ENCODE data around the gene SMC6. TPM values are rescaled to one million over a fixed set of nuclear protein-coding genes. Genes with fewer than 3 reads are reported as not detected.

SMC6 gene
- total RNA-seq, 1 experiment from 2014 or later: 40.3 TPM

DNA sequence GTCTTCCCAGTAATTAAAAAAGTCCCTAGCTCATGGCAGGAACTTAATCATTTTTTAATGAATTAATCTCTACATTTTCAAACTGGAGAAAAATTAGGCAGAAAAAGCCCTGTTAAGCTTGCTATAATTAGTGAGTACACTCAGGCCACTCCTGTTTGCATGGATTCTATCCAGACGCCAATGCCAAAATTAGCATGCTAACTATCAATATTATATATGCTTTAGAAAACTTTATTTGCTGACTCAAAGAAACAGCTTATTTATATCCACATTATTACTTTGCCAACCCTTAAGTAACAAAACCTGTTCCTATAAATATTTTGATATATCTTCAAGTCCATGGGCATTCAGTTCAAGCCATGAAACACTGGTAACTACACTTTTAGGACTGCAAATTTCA lies 90.9 kb downstream of the SMC6 start:
- H2AK5ac ChIP-seq (ENCODE audit: insufficient read length, low read length): no peak overlapping the region
- H3K27ac ChIP-seq (ENCODE audit: insufficient read length, low read depth, low read length): no peak overlapping the region
- H3K4ac ChIP-seq (ENCODE audit: low read depth, low read length): no peak overlapping the region
- no peak overlapping the region for H3K14ac ChIP-seq (ENCODE audit: insufficient read depth, low read length)
- no peak overlapping the region for H3K27ac Mint-ChIP-seq
- H3K9me3 ChIP-seq (ENCODE audit: control insufficient read depth, low read depth, low read length): no peaks in the 10 kb centered on the region
- H2AFZ ChIP-seq (ENCODE audit: low read length): no peak overlapping the region
- H3K9me3 Mint-ChIP-seq: no peaks in the 10 kb centered on the region
- H4K5ac ChIP-seq (ENCODE audit: insufficient read length, low read depth, low read length): no peak overlapping the region
- no peak overlapping the region for H3K56ac ChIP-seq (ENCODE audit: insufficient read length, low read depth, low read length)
- DNase-seq: no peak
- H3T11ph ChIP-seq (ENCODE audit: low read length): no peak overlapping the region
- H3K27me3 ChIP-seq (ENCODE audit: insufficient read depth, low read length): no peaks in the 10 kb centered on the region
- H3K4me1 Mint-ChIP-seq: no peaks in the 10 kb centered on the region
- no peak overlapping the region for H3K18ac ChIP-seq (ENCODE audit: insufficient read length, low read depth, low read length)
- no peak overlapping the region for H3K23ac ChIP-seq (ENCODE audit: insufficient read length, low read depth, low read length)
- no CpG with 5 or more reads among the region's 1 CpG for WGBS (ENCODE audit: extremely low coverage, insufficient read length, low lambda C conversion rate)
- no peak overlapping the region for H2BK20ac ChIP-seq (ENCODE audit: low read depth, low read length, poor library complexity, severe bottlenecking)
- H3K4me3 Mint-ChIP-seq: no peak overlapping the region
- no peaks in the 10 kb centered on the region for H3K23me2 ChIP-seq (ENCODE audit: insufficient read length, low read depth, low read length, poor library complexity, severe bottlenecking)
- H3K79me2 ChIP-seq (ENCODE audit: insufficient read depth, low read length): no peaks in the 10 kb centered on the region
- no peak overlapping the region for H3K4me2 ChIP-seq (ENCODE audit: insufficient read depth, insufficient read length, low read length)
- TF ChIP-seq, protein P1, sequence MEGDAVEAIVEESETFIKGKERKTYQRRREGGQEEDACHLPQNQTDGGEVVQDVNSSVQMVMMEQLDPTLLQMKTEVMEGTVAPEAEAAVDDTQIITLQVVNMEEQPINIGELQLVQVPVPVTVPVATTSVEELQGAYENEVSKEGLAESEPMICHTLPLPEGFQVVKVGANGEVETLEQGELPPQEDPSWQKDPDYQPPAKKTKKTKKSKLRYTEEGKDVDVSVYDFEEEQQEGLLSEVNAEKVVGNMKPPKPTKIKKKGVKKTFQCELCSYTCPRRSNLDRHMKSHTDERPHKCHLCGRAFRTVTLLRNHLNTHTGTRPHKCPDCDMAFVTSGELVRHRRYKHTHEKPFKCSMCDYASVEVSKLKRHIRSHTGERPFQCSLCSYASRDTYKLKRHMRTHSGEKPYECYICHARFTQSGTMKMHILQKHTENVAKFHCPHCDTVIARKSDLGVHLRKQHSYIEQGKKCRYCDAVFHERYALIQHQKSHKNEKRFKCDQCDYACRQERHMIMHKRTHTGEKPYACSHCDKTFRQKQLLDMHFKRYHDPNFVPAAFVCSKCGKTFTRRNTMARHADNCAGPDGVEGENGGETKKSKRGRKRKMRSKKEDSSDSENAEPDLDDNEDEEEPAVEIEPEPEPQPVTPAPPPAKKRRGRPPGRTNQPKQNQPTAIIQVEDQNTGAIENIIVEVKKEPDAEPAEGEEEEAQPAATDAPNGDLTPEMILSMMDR (conservative IDR thresholded peaks at IDR 0.05): no peak
- H4K91ac ChIP-seq (ENCODE audit: insufficient read length, low read depth, low read length): no peak overlapping the region
- no peak overlapping the region for H2BK5ac ChIP-seq (ENCODE audit: insufficient read length, low read length)
- peaks cover 16 to 37% (median 36%) of the 10 kb centered on the region in 3 experiments; a peak in 6 of 7 replicates for H3K36me3 Mint-ChIP-seq (ENCODE audit: insufficient read depth in 1 of 3, low read depth in 3 of 3)
- no peaks in the 10 kb centered on the region for H3K79me1 ChIP-seq (ENCODE audit: insufficient read depth, low read depth, low read length, poor library complexity, severe bottlenecking)
- no peak overlapping the region for H4K8ac ChIP-seq (replicated peaks; ENCODE audit: insufficient read length, low read depth, low read length)
- no peaks in the 10 kb centered on the region for H3K27me3 Mint-ChIP-seq (ENCODE audit: low read depth)
- no peaks in the 10 kb centered on the region for H3K4me1 ChIP-seq (ENCODE audit: insufficient read depth, low read length)
- H3K9ac ChIP-seq (ENCODE audit: extremely low read depth, insufficient read length, low read length): no peak overlapping the region
- H2BK120ac ChIP-seq (ENCODE audit: low read depth, low read length, poor library complexity, severe bottlenecking): no peak overlapping the region
- no peaks in the 10 kb centered on the region for H4K20me1 ChIP-seq (ENCODE audit: control insufficient read depth, insufficient read depth, insufficient read length)
- H2BK15ac ChIP-seq (ENCODE audit: low read depth, low read length): no peak overlapping the region
- H2BK12ac ChIP-seq (ENCODE audit: insufficient read length, low read depth, low read length): no peak overlapping the region
